Stimulated activated naive CD4-positive, alpha-beta T cell treated with Interleukin-2 at 50 U/mL for 16 hours (primary cell): ENCODE data around the gene OLA1.
"Not testable (repeated sequence)": the region's sequence is repeated elsewhere in the genome, so short reads cannot be mapped to it uniquely, and the experiment has no call there.

Experiments
- DNase-seq: peaks from one replicate; lab custom pipeline; 2025; lab: John Stamatoyannopoulos, UW

OLA1 gene

GRCh38 chr2:174248187-174248997 is at the start of gene OLA1:
Gene OLA1, minus strand, starts transcription at chr2:174248532. Its CDS starts 1,717 bp downstream, at chr2:174246815.
- DNase-seq = peak; percentile 94

- no peak for DNase-seq
These were observed 44.6 kb upstream of the OLA1 start for GRCh38 chr2:174292908-174293307.

GRCh38 chr2:174286172-174286571 is 37.8 kb upstream of the OLA1 start:
- no peak for DNase-seq

- DNase-seq = no peak
These were observed 34.1 kb upstream of the OLA1 start for GRCh38 chr2:174282441-174282840.

GRCh38 chr2:174281736-174282135 is 33.4 kb upstream of the OLA1 start:
- DNase-seq = no peak

GRCh38 chr2:174280596-174280995 is 32.3 kb upstream of the OLA1 start:
- no peak for DNase-seq

GRCh38 chr2:174270263-174270662 is 21.9 kb upstream of the OLA1 start:
- not testable (repeated sequence) for DNase-seq

GRCh38 chr2:174266288-174266687 is 18.0 kb upstream of the OLA1 start:
- DNase-seq = no peak

- no peak for DNase-seq
These were observed 15.7 kb upstream of the OLA1 start for GRCh38 chr2:174263997-174264396.

- DNase-seq = no peak
These were observed 11.6 kb upstream of the OLA1 start for GRCh38 chr2:174259981-174260380.

GRCh38 chr2:174254267-174254666 is 5.9 kb upstream of the OLA1 start:
- no peak for DNase-seq

GRCh38 chr2:174248998-174249592 is 763 bp upstream of the OLA1 start:
- no peak for DNase-seq

GRCh38 chr2:174247474-174248186 is 702 bp downstream of the OLA1 start:
- DNase-seq = no peak

- no peak for DNase-seq
These were observed 1.4 kb downstream of the OLA1 start for GRCh38 chr2:174246944-174247381.

- DNase-seq = not testable (repeated sequence)
These were observed 2.7 kb downstream of the OLA1 start for GRCh38 chr2:174245628-174246027.

- no peak for DNase-seq
These were observed 3.3 kb downstream of the OLA1 start for GRCh38 chr2:174245065-174245464.

GRCh38 chr2:174243812-174244211 is 4.5 kb downstream of the OLA1 start:
- DNase-seq = no peak

- DNase-seq = no peak
These were observed 8.2 kb downstream of the OLA1 start for GRCh38 chr2:174240097-174240496.

- no peak for DNase-seq
These were observed 11.9 kb downstream of the OLA1 start for GRCh38 chr2:174236429-174236828.

- no peak for DNase-seq
These were observed 12.7 kb downstream of the OLA1 start for GRCh38 chr2:174235680-174236079.

- no peak for DNase-seq
These were observed 14.5 kb downstream of the OLA1 start for GRCh38 chr2:174233771-174234275.

- DNase-seq = no peak
These were observed 20.6 kb downstream of the OLA1 start for GRCh38 chr2:174227748-174228147.
